Medulla oblongata (tissue), 1 donor: ENCODE measurements around the gene MAP4.

Source experiments
- DNase-seq: peaks from one replicate; pipeline ENCODE4 v3.0.0-alpha.2; 2015; ENCODE audit errors: extremely low spot score

Gene MAP4

GRCh38 chr3:47971081-47971480 is 45.1 kb downstream of the MAP4 start:
- no peak for DNase-seq

- no peak for DNase-seq
These were observed 51.5 kb downstream of the MAP4 start for GRCh38 chr3:47964740-47965139.

GRCh38 chr3:47961815-47962606 is 54.2 kb downstream of the MAP4 start:
- no peak for DNase-seq

GRCh38 chr3:47961036-47961435 is 55.2 kb downstream of the MAP4 start:
- no peak for DNase-seq

- no peak for DNase-seq
These were observed 59.7 kb downstream of the MAP4 start for GRCh38 chr3:47956521-47956920.

- DNase-seq = no peak
These were observed 61.6 kb downstream of the MAP4 start for GRCh38 chr3:47954567-47954966.

- no peak for DNase-seq
These were observed 65.6 kb downstream of the MAP4 start for GRCh38 chr3:47950453-47951169.

- DNase-seq = no peak
These were observed 66.2 kb downstream of the MAP4 start for GRCh38 chr3:47949979-47950378.

- DNase-seq = no peak
These were observed 76.0 kb downstream of the MAP4 start for GRCh38 chr3:47940232-47940631.

- DNase-seq = no peak
These were observed 83.8 kb downstream of the MAP4 start for GRCh38 chr3:47932421-47932820.

GRCh38 chr3:47930979-47931378 is 85.2 kb downstream of the MAP4 start:
- no peak for DNase-seq

- DNase-seq = no peak
These were observed 99.5 kb downstream of the MAP4 start for GRCh38 chr3:47916696-47917095.

GRCh38 chr3:47916201-47916600 is 100.0 kb downstream of the MAP4 start:
- no peak for DNase-seq

- no peak for DNase-seq
These were observed 104.2 kb downstream of the MAP4 start for GRCh38 chr3:47912006-47912504.

- no peak for DNase-seq
These were observed 105.3 kb downstream of the MAP4 start for GRCh38 chr3:47910777-47911440.

GRCh38 chr3:47910233-47910632 is 106.0 kb downstream of the MAP4 start:
- no peak for DNase-seq

- DNase-seq = no peak
These were observed 106.6 kb downstream of the MAP4 start for GRCh38 chr3:47909607-47910006.

- DNase-seq = no peak
These were observed 107.5 kb downstream of the MAP4 start for GRCh38 chr3:47908744-47909143.

GRCh38 chr3:47907784-47908183 is 108.4 kb downstream of the MAP4 start:
- DNase-seq = no peak

GRCh38 chr3:47902746-47903145 is 113.5 kb downstream of the MAP4 start:
- DNase-seq = no peak

GRCh38 chr3:47901280-47901833 is 114.9 kb downstream of the MAP4 start:
- DNase-seq = no peak

- peak; percentile 46 for DNase-seq
These were observed 116.6 kb downstream of the MAP4 start for GRCh38 chr3:47899495-47900108.
